ENCODE data around the gene FMN2.

GRCh38 chr1:240148333-240148732 is 56.6 kb downstream of the FMN2 start:
- TF ChIP-seq POLR2AphosphoS5 (IDR thresholded peaks at IDR 0.05; ENCODE audit: low read depth, low read length) (no peak), SIN3A (IDR thresholded peaks at IDR 0.05; ENCODE audit: borderline replicate concordance, insufficient read depth, low read length) (no peak), FOXP2 (optimal IDR thresholded peaks at IDR 0.05; ENCODE audit: borderline replicate concordance, extremely low read depth, extremely low read length, insufficient read depth) (no peak)

Data from PFSK-1 (cell line).